OCI-LY1 (cell line): Measurements from ENCODE around the gene TADA3.

ENCODE experiments used
- H2AFZ ChIP-seq: fragments of 200-600 bp; sonication (generic), shearing (Covaris generic); 2 replicates; pipeline ENCODE4 v1.6.0; 2014; ENCODE audit warnings: antibody characterized with exemption, mild to moderate bottlenecking, low read length
- H3F3A ChIP-seq: fragments of 200-600 bp; sonication (generic), shearing (Covaris generic); 2 replicates; pipeline ENCODE4 v1.6.0; 2014; ENCODE audit warnings: mild to moderate bottlenecking, antibody characterized with exemption, low read length, moderate library complexity; ENCODE audit not compliant: insufficient read depth
- H3K27ac ChIP-seq: fragments of 200-600 bp; sonication (generic); 2 replicates; pipeline ENCODE4 v1.5.1; 2014; ENCODE audit warnings: low read length, mixed run types, mild to moderate bottlenecking, low read depth; ENCODE audit not compliant: poor library complexity, severe bottlenecking
- H3K27me3 ChIP-seq: fragments of 200-600 bp; sonication (generic); 2 replicates; pipeline ENCODE4 v1.6.0; 2014; ENCODE audit warnings: antibody characterized with exemption, mild to moderate bottlenecking, low read length, moderate library complexity; ENCODE audit not compliant: insufficient read depth
- H3K36me3 ChIP-seq: fragments of 200-600 bp; sonication (generic); 2 replicates; pipeline ENCODE4 v1.6.1; 2014; ENCODE audit warnings: mild to moderate bottlenecking, antibody characterized with exemption, low read length, moderate library complexity, mixed read lengths; ENCODE audit not compliant: insufficient read depth
- H3K4me1 ChIP-seq: fragments of 200-600 bp; sonication (generic); 2 replicates; pipeline ENCODE4 v1.5.1; 2014; ENCODE audit warnings: mild to moderate bottlenecking, low read length, moderate library complexity; ENCODE audit not compliant: insufficient read depth, severe bottlenecking
- H3K4me2 ChIP-seq: fragments of 200-600 bp; sonication (generic), shearing (Covaris generic); 2 replicates; pipeline ENCODE4 v1.6.1; 2014; ENCODE audit warnings: low read length
- H3K4me3 ChIP-seq: fragments of 200-600 bp; sonication (generic); 2 replicates; pipeline ENCODE4 v1.5.1; 2014; ENCODE audit warnings: low read length, low read depth, mild to moderate bottlenecking, mixed read lengths; ENCODE audit not compliant: poor library complexity, severe bottlenecking
- H3K79me2 ChIP-seq: fragments of 200-600 bp; shearing (Covaris generic); 2 replicates; pipeline ENCODE4 v1.6.1; 2016; ENCODE audit warnings: mixed run types, low read length, mixed read lengths; ENCODE audit not compliant: insufficient read depth
- H3K9ac ChIP-seq: fragments of 200-600 bp; sonication (generic), shearing (Covaris generic); 2 replicates; pipeline ENCODE4 v1.6.1; 2014; ENCODE audit warnings: mild to moderate bottlenecking, low read length, mixed read lengths
- H3K9me2 ChIP-seq: fragments of 200-600 bp; sonication (generic), shearing (Covaris generic); 2 replicates; pipeline ENCODE4 v1.6.1; 2014; ENCODE audit warnings: low read depth, mild to moderate bottlenecking, low read length, mixed read lengths
- H3K9me3 ChIP-seq: fragments of 200-600 bp; shearing (Covaris generic); 2 replicates; pipeline ENCODE4 v1.6.1; 2014; ENCODE audit warnings: low read length, mixed read lengths
- H4K20me1 ChIP-seq: fragments of 200-600 bp; sonication (generic), shearing (Covaris generic); 2 replicates; pipeline ENCODE4 v1.6.0; 2016; ENCODE audit warnings: mild to moderate bottlenecking, low read length; ENCODE audit not compliant: insufficient read depth
- CTCF ChIP-seq: fragments of 200-600 bp; sonication (generic), shearing (Covaris generic); IDR thresholded peaks from 2 replicates; pipeline ENCODE4 v1.5.1; 2017; ENCODE audit warnings: mild to moderate bottlenecking, antibody characterized with exemption, low read length, moderate library complexity, mixed read lengths
- EZH2 ChIP-seq: fragments of 200-600 bp; sonication (generic), shearing (Covaris generic); IDR thresholded peaks from 2 replicates; pipeline ENCODE4 v1.8.0; 2017; ENCODE audit warnings: borderline replicate concordance, mixed run types, mild to moderate bottlenecking, antibody characterized with exemption, low read length, moderate library complexity, mixed read lengths

The TADA3 gene

GRCh38 chr3:9742560-9742959 lies 49.7 kb downstream of the TADA3 start:
- Histone ChIP-seq H3K27me3 (no peaks in the 10 kb centered on the region), H2AFZ (no peak overlapping the region), H3K9me3 (no peaks in the 10 kb centered on the region), H3K36me3 (peaks cover 100% of the 10 kb centered on the region), H3K27ac (no peak overlapping the region), H4K20me1 (no peaks in the 10 kb centered on the region), H3K4me2 (no peak overlapping the region), H3K4me1 (no peaks in the 10 kb centered on the region), H3F3A (0 out of 2 replicates have a peak, but pooled peaks cover 3% of the 10 kb centered on the region), H3K79me2 (no peaks in the 10 kb centered on the region), H3K9ac (no peak overlapping the region), H3K9me2 (no peaks in the 10 kb centered on the region), H3K4me3 (no peak overlapping the region)
- no peak for TF ChIP-seq CTCF
- TF ChIP-seq EZH2, result no peak

GRCh38 chr3:9739181-9739580 lies 53.1 kb downstream of the TADA3 start:
- H3K27ac ChIP-seq, result no peak overlapping the region
- H4K20me1 ChIP-seq, result no peaks in the 10 kb centered on the region
- H3K79me2 ChIP-seq, result no peaks in the 10 kb centered on the region
- TF ChIP-seq CTCF, result no peak
- no peak for TF ChIP-seq EZH2
- no peaks in the 10 kb centered on the region for H3K9me3 ChIP-seq
- H3F3A ChIP-seq, result no peaks in the 10 kb centered on the region
- peaks cover 96% of the 10 kb centered on the region for H3K36me3 ChIP-seq
- H3K9me2 ChIP-seq, result no peaks in the 10 kb centered on the region
- H3K27me3 ChIP-seq, result no peaks in the 10 kb centered on the region
- H3K4me3 ChIP-seq, result no peak overlapping the region
- no peak overlapping the region for H2AFZ ChIP-seq
- H3K4me1 ChIP-seq, result no peaks in the 10 kb centered on the region
- H3K4me2 ChIP-seq, result no peak overlapping the region
- H3K9ac ChIP-seq, result no peak overlapping the region

- Histone ChIP-seq H3K4me2 (no peak overlapping the region), H4K20me1 (no peaks in the 10 kb centered on the region), H3K27me3 (no peaks in the 10 kb centered on the region), H2AFZ (no peak overlapping the region), H3K9me3 (no peaks in the 10 kb centered on the region), H3K79me2 (peaks cover 19% of the 10 kb centered on the region), H3K4me3 (no peak overlapping the region), H3K27ac (no peak overlapping the region), H3K9me2 (no peaks in the 10 kb centered on the region), H3F3A (no peaks in the 10 kb centered on the region), H3K36me3 (peaks cover 84% of the 10 kb centered on the region), H3K4me1 (peaks cover 15% of the 10 kb centered on the region), H3K9ac (no peak overlapping the region)
- TF ChIP-seq EZH2 (no peak), CTCF (no peak)
Observed at GRCh38 chr3:9736831-9737230, 55.4 kb downstream of the TADA3 start.
